ENCODE results near the gene TMEM18. TPM values are rescaled to one million over a fixed set of nuclear protein-coding genes. Genes with fewer than 3 reads are reported as not detected.

TMEM18 gene
- total RNA-seq, 4 donors from 2014 or later = 20.1 to 44.1 (median 23.4) TPM

DNA sequence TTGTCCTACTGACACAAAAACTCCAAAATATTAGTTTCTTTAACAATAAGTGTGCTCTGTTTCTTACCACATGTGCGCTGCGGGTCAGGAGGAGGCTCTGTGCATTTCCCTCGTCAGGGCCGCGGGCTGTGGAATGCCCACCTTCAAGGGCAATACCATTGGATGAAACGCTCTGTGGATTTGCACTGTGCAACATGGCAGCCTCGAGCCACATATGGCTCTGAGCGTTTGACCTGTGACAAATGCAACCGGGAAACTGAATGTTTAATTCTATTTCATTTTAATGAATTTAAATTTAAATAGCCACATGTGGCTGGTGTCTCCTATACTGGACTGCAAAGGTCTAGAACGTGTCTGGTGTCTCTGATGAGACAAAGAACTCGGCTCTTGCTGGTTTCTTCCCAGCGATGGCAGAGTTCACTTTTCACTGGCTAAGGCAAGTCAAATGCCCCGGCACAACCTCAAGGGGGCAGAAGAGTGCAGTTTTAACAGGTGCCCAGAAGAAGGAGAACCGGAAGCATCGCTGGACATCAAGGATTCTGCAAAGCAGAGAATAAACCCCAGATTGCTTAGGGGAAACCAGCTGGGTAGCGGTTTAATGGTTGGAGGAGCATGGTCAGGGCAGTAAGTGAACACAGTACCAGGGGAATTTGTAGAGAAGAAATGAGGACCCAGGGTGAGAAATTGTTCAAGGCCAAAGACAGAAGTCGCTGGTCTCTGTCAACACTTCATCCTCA lies 37.0 kb upstream of the TMEM18 start:
- Histone ChIP-seq H3K27me3 (peaks cover 0 to 4% of the 10 kb centered on the region in 2 donors), H3K4me1 (peaks cover 0 to 3% (median 0%) of the 10 kb centered on the region in 4 donors), H3K27ac (no peak overlapping the region), H3K4me3 (no peak overlapping the region), H3K9me3 (no peaks in the 10 kb centered on the region), H3K36me3 (no peaks in the 10 kb centered on the region)
- 58 to 62% methylated on average over 17 of the region's 17 CpGs for WGBS, 2 donors
- TF ChIP-seq, protein P1, sequence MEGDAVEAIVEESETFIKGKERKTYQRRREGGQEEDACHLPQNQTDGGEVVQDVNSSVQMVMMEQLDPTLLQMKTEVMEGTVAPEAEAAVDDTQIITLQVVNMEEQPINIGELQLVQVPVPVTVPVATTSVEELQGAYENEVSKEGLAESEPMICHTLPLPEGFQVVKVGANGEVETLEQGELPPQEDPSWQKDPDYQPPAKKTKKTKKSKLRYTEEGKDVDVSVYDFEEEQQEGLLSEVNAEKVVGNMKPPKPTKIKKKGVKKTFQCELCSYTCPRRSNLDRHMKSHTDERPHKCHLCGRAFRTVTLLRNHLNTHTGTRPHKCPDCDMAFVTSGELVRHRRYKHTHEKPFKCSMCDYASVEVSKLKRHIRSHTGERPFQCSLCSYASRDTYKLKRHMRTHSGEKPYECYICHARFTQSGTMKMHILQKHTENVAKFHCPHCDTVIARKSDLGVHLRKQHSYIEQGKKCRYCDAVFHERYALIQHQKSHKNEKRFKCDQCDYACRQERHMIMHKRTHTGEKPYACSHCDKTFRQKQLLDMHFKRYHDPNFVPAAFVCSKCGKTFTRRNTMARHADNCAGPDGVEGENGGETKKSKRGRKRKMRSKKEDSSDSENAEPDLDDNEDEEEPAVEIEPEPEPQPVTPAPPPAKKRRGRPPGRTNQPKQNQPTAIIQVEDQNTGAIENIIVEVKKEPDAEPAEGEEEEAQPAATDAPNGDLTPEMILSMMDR (IDR thresholded peaks at IDR 0.05) = peak; percentile 34 to 61 (median 38)
- TF ChIP-seq EP300 (IDR thresholded peaks at IDR 0.05) = no peak
- no peak for TF ChIP-seq POLR2A (IDR thresholded peaks at IDR 0.05)
- peak in 1 of 2 donors; percentile 59 for DNase-seq (ENCODE audit: low spot score in 2 of 2)

DNA sequence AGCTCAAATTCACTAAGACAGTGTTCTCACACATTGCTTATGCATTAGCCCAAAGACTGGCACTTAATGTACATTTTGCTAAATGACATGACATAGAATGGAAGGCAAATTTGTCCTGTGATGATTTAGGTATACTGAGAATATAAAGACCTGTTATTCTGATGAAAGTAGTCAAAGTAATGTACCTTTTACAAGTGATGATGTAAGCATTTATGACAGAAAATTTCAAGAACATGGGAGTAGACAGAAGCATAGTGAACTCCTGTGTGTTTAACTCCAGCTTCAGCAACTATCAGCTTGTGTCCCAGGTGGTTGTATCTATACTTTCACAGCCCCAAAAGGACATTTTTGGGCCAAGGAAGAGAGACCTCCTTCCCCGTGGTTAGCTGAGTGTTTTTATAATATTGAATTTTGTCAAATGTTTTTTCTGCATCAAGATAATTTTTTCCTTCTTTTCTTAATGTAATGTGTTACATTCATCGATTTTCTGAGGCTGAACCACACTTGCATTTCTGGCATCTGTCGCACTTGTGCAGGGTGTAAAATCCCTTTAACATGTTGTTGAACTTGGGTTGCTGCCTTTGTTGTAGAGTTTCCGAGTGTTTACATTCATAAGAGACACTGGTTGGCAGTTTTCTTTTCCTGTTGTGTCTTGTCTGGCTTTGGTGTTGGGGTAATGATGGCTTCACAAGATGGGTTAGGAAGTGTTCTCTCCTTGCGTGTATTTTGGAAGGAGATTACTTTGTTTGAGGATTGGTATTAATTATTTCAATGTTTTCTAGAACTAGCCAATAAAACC lies 33.9 kb upstream of the TMEM18 start:
- H3K27me3 ChIP-seq = peaks cover 0 to 4% of the 10 kb centered on the region in 2 donors
- WGBS, 2 donors = 76% methylated on average over 5 of the region's 5 CpGs
- H3K4me3 ChIP-seq = no peak overlapping the region
- H3K9me3 ChIP-seq = no peaks in the 10 kb centered on the region
- no peak for TF ChIP-seq EP300 (IDR thresholded peaks at IDR 0.05)
- no peak for TF ChIP-seq POLR2A (IDR thresholded peaks at IDR 0.05)
- TF ChIP-seq, protein P1 (IDR thresholded peaks at IDR 0.05) = no peak
- DNase-seq (ENCODE audit: low spot score in 2 of 2) = no peak
- H3K27ac ChIP-seq = no peak overlapping the region
- peaks cover 0 to 9% (median 0%) of the 10 kb centered on the region in 4 donors for H3K4me1 ChIP-seq
- no peaks in the 10 kb centered on the region for H3K36me3 ChIP-seq

DNA sequence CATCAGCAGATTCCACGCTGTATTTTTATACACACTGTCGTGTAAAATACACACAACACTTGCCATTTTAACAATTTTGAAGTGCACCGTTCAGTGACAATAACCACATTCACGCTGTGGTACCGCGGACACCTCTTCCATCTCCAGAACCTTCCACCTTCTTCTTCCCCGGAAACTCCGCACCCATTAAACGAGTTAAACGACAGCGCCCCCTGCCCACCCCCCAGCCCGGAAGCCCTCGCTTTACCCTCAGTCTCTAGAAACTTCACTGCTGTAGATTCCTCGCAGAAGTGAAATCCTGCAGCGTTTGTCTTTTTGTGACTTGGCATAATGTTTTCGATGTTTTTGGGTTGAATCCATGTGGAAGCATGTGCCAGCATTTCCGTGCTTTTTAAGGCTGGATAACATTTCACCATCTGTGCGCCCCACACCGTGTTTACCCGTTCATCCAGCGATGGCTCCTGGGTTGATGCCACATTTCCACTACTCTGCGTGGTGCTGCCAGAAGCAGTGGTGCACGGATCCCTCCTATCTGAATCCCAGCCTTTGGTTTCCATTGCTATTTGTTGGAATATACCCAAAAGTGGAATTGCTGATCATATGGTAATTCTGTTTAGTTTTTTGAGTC lies 32.0 kb upstream of the TMEM18 start:
- H3K4me1 ChIP-seq = peaks cover 0 to 9% (median 0%) of the 10 kb centered on the region in 4 donors
- no peak for TF ChIP-seq EP300 (IDR thresholded peaks at IDR 0.05)
- TF ChIP-seq, protein P1 (IDR thresholded peaks at IDR 0.05) = no peak
- TF ChIP-seq POLR2A (IDR thresholded peaks at IDR 0.05) = no peak
- H3K4me3 ChIP-seq = peak overlapping the region in 1 of 4 donors; percentile 8
- no peak overlapping the region for H3K27ac ChIP-seq
- H3K27me3 ChIP-seq = peaks cover 0 to 4% of the 10 kb centered on the region in 2 donors
- 68 to 69% methylated on average over 23 of the region's 23 CpGs for WGBS, 2 donors
- no peak for DNase-seq (ENCODE audit: low spot score in 2 of 2)
- no peaks in the 10 kb centered on the region for H3K9me3 ChIP-seq
- no peaks in the 10 kb centered on the region for H3K36me3 ChIP-seq

DNA sequence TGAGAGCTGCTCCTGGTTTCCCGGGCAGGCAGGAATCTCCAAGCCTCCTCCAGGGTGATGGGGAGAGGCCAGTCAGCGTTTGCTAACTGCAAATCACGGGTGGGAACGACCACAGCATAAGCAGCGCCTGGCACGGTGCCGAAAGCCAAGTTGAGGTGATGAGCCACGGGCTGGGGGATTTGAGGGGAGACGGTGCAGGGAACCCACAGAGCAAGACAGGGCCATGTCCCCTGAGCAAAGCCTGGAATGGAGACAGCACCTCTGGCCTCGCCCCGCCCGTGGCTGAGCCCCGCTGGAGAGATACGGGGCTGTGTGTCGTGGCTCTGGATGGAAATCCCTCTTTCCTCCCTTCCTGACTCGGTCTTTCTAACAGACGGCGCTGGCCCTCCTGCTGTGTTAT lies 31.5 kb upstream of the TMEM18 start:
- Histone ChIP-seq H3K27me3 (peaks cover 0 to 4% of the 10 kb centered on the region in 2 donors), H3K27ac (no peak overlapping the region), H3K9me3 (no peaks in the 10 kb centered on the region), H3K36me3 (no peaks in the 10 kb centered on the region), H3K4me3 (peak overlapping the region in 1 of 4 donors; percentile 8), H3K4me1 (peaks cover 0 to 9% (median 0%) of the 10 kb centered on the region in 4 donors)
- TF ChIP-seq, protein P1 (IDR thresholded peaks at IDR 0.05) = no peak
- TF ChIP-seq POLR2A (IDR thresholded peaks at IDR 0.05) = no peak
- TF ChIP-seq EP300 (IDR thresholded peaks at IDR 0.05) = no peak
- 61 to 65% methylated on average over 16 to 18 of the region's 18 CpGs for WGBS, 2 donors
- DNase-seq (ENCODE audit: low spot score in 2 of 2) = no peak

Data from tibial nerve (tissue), 4 donors.